ENCODE data around the gene CCDC85B. TPM values are rescaled to one million over a fixed set of nuclear protein-coding genes. Genes with fewer than 3 reads are reported as not detected.
A peak's percentile ranks its signal among the peaks of the same experiment; 100 is the strongest.

The CCDC85B gene
- polyA plus RNA-seq, 1 donor = 22.2 TPM

DNA sequence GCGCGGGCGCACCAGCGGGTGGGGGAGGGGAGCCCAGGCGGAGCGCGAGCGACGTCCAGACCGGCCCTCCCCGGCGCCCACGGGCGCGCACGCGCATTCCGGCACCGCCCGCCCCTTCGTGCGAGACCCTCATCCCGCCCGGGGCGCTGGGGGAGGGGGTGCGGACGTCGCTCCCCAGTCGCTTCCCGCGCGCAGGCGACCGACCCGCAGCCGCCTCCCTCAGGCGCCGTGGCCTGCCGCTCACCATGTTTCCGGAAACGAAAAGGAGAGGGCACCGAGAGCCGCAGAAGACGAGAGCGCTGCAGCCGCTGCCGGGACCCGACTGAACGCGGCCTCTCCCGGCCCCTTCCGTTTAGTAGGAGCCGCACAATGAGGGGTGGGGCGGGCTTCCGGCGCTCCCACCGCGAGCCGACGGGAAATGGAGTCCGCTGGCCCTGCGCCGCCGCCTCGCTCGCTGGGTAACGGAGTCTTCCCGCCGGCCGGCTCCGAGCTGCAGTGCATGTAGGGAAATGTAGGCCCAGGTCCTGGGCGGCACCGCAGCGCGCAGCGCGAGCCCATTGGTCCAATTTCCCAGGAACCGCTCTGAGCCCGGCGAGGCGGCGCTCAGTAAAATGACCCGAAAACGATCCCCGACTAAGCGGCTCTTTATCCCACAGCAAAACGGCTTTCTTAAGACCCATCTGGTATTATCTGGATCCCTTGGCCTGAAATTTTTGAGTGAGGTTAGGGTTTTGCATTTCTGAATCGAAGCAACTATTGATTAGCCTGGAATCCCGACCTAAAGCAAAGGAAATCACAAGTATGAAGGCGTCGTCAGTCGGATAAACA is 32.4 kb upstream of the CCDC85B start, which contains the start of gene CFL1:
Gene CFL1, minus strand, starts transcription at position 328 of the 828 bp plus-strand sequence. Its CDS starts 81 bp downstream, at position 247.
- DNase-seq = peak; percentile 99

DNA sequence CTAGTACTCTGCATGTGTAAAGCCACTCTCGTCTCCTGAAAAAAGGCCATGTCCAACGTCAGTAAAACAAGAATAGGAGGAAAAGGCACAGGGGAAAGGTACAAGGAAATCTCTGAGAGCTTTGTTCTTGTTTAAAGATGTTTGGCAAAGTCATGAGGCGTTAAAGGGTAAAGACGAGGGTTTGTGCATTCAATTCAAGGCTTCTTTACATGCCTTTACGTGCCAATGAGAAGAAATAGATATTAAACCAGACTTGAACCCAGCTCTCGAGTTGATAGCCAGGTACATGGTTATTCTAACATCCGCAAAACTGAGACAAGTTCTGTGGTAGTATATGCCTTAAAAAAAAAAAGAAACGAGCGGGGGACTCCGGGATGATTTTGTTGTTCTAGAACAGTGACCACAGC is 31.8 kb upstream of the CCDC85B start:
- no peak for DNase-seq

DNA sequence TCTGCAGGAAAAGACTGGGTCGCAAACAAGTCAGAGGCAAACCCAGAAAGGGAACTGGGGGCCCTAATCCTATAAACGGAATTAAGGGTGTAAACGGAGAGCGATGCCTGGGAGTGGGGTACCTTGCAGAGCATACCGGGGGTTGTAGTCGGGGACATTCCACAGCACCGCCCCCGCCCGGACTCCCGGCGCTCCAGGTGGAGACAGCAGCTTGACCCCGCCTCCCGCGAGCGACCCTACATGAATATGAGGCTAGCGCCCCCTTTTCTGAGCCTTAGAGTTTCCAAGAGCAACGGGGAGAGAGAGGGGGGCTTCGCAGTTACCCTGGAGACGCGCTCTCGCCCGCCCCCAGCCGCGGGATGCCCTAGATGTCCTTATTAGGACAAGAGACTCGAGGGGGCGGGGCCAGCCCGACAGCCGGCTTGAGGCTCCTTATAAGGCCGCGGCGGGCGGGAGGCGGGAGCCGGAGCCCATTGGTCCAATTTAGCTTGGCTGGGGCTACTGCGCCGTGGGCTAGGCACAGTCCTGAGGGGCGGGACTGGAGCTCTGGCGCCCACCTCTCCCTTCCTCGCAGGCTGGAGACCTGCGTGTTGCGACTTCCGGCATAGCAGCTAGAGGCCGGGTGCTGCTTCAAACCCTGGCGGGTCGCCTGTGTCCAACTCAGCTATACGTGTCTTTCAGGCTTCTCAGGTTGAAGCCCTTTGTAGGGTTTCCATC is 31.2 kb upstream of the CCDC85B start:
- peak; percentile 95 for DNase-seq

DNA sequence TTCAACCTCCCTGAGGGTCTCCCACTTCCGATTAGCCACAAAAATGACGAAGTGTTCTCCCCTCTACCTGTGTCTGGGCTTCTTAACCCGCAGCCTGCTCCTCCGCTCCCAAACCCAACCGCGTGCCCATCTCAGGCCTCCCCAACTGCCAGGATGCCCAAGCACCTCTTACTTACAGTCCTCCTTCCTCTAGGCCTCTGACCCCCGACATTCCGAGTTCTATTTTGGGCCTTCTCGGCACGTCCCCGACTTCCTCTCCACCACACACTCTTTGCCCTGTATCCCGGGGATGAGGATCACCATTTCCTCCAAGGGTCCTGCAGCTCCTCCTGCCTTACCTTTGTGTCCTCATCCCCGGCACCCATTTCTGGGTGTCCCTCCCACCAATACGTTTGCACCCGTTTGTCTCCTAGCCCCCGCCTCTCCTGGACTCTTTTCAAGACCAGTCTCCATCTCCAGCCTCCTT is 30.6 kb upstream of the CCDC85B start:
- no peak for DNase-seq

DNA sequence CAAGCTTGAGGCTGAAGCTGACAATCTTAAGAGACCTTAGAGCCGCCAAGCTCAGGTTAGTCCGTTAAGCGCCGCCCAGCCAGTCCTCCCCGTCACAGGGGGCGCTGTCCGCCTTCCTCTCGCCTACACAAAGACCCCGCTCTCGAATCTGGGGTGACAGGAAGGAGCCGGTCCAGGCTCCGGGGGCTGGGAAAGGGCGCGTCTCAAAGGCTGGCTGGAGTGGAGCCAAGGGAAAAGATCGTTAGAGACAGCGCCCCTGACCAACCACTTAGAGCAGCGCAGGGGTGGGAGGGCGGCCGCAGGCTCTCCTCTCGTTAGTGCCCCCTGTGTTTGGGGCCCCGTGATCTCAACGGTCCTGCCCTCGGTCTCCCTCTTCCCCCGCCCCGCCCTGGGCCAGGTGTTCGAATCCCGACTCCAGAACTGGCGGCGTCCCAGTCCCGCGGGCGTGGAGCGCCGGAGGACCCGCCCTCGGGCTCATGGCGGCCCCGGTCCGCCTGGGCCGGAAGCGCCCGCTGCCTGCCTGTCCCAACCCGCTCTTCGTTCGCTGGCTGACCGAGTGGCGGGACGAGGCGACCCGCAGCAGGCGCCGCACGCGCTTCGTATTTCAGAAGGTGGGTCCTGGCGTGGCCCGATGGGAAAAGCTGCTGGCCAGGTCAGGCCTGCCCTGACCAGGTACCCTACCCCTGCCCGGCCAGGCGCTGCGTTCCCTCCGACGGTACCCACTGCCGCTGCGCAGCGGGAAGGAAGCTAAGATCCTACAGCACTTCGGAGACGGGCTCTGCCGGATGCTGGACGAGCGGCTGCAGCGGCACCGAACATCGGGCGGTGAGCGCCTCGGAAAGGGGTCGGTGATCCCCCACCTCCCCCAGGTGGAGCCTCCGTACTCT is 30.0 kb upstream of the CCDC85B start, which contains the start of gene MUS81:
Gene MUS81, plus strand, starts transcription at position 156 of the 887 bp plus-strand sequence. Its CDS starts 321 bp downstream, at position 477.
- peak; percentile 94 for DNase-seq

DNA sequence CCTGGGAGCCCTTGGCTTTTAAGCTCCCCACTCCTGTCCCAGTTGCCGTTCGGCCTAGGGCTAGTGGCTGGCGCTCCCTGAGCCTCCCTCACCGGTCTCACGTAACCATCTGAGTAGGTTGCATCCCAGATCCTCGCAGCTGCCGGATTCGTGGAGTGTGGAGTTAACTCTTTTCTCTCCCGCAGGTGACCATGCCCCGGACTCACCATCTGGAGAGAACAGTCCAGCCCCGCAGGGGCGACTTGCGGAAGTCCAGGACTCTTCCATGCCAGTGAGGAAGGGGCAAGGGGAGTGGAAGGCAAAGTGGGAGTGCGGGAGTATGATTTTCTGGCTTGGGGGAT is 29.3 kb upstream of the CCDC85B start:
- DNase-seq = no peak

DNA sequence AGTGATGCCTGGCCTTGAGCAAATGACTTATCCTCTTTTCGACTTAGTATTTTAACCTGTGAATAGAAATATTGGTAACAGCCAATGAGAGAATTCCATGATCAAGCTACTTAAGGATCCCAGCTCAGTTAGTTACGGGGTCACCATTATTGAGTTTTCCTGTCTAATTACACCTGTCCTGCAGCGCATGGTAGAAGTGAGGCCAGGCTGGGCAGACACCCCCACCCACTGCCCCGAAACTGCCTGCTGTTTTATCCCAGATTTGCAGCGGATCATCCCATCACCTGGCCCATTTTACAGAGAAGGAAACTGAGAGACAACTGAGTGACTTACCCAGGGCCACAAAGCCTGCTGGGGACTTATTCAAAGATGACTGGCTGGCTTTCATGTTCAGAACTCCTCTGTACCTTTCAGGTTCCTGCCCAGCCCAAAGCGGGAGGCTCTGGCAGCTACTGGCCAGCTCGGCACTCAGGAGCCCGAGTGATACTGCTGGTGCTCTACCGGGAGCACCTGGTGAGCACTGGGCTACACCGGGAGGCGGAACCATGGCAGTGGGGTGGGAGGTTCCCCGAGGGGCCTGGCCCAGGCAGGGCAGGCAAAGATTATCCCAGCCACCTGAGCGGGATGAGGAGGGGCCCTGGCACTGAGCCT is 28.8 kb upstream of the CCDC85B start:
- DNase-seq = no peak

DNA sequence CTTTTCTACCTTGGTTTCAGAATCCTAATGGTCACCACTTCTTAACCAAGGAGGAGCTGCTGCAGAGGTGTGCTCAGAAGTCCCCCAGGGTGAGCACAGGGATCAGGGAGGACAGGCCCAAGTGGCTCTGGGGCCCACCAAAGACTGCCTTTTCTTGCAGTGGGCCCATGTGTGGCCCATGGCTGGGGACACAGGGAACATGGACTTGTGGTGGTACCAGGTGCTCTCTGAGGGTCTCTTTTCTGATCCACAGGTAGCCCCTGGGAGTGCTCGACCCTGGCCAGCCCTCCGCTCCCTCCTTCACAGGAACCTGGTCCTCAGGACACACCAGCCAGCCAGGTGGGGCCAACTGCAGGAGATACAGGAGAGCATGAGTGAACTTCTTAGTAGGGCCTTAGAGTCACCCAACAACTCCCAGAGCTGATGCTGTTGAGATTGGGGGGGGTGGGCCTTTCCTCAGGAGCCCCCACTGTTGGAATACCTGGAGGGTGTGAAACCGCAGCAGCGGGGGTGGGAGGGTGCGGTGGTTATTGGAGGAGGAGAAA is 28.2 kb upstream of the CCDC85B start:
- DNase-seq = no peak

DNA sequence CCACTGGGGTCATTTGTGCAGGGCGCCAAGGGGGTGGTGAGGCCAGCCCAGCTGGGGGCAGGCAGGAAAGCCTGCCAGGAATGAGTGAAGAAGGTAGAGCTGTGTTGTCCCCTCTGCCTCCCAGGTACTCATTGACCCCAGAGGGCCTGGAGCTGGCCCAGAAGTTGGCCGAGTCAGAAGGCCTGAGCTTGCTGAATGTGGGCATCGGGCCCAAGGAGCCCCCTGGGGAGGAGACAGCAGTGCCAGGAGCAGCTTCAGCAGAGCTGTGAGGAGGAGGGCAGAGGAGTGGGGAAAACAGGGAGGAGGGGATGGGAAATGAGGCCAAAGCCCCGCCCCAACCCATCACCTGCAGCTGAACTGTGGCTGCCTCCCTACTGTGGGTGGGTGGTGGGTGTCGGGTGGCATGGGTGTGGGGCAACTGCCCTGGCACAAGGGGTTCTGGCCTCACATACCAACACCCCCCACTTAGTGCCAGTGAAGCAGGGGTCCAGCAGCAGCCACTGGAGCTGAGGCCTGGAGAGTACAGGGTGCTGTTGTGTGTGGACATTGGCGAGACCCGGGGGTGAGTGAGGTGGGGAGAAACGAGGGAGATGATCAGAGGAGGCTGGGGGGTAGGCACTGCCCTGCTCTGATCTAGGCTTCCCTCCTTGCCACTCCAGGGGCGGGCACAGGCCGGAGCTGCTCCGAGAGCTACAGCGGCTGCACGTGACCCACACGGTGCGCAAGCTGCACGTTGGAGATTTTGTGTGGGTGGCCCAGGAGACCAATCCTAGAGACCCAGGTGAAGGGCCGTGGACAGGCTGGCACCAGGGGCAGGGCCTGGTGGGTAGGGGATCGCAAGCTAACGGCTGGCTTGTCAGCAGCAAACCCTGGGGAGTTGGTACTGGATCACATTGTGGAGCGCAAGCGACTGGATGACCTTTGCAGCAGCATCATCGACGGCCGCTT is 27.3 kb upstream of the CCDC85B start:
- no peak for DNase-seq

DNA sequence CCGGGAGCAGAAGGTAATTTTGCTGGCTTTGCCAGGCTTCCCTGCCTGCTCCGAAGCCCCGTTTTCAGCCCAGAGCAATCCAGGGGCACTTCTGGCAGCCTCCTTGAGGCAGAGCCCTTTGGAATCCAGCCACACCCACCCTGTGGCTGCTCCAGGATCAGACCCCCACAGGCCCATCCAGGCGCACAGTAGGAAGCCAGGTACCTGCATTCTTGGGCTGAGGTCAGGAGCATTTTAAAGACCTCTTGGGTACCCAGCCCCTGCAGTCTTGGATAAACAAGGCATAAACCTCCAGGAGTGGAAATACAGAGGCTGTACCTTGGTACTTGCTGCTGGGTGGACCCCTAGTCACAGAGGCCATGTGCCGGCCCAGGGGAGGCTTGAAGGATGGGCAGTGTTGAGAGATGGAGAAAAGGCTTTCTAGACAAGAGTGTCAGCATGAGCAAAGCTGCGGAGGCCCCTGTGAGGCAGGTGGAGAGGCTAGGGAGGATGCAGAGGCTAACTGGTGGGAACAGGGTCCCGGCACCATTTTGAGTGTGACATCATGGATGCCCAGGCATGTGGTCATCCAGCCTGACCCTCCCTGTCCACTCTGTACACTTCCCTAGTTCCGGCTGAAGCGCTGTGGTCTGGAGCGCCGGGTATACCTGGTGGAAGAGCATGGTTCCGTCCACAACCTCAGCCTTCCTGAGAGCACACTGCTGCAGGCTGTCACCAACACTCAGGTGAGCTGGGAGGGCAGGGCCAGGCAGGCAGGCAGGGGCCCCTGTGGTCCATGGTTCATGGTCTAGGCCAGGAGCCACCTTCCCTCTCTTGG is 26.4 kb upstream of the CCDC85B start:
- DNase-seq = no peak

DNA sequence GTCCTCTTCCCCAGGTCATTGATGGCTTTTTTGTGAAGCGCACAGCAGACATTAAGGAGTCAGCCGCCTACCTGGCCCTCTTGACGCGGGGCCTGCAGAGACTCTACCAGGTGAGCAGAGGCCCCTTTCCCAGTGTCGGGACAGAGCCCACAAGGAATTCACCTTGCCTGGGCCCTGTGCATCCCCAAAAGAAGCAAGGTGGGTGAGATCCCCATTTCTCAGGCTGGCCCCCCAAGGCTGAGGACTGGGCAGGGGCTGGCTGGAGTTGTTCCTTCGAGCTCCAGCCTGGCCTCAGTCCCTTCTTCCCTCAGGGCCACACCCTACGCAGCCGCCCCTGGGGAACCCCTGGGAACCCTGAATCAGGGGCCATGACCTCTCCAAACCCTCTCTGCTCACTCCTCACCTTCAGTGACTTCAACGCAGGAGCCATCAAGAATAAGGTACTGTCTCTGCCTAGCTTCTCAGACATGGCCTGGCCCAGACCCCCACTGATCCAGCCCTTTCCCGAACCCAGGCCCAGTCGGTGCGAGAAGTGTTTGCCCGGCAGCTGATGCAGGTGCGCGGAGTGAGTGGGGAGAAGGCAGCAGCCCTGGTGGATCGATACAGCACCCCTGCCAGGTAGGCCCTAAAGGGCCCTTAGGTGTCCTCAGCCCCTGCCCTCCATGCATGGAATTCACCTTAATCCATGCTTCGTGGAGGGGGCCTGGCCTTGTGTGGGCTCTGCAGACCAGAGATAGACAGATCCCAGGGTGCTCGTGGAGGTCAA is 25.6 kb upstream of the CCDC85B start:
- DNase-seq = no peak

DNA sequence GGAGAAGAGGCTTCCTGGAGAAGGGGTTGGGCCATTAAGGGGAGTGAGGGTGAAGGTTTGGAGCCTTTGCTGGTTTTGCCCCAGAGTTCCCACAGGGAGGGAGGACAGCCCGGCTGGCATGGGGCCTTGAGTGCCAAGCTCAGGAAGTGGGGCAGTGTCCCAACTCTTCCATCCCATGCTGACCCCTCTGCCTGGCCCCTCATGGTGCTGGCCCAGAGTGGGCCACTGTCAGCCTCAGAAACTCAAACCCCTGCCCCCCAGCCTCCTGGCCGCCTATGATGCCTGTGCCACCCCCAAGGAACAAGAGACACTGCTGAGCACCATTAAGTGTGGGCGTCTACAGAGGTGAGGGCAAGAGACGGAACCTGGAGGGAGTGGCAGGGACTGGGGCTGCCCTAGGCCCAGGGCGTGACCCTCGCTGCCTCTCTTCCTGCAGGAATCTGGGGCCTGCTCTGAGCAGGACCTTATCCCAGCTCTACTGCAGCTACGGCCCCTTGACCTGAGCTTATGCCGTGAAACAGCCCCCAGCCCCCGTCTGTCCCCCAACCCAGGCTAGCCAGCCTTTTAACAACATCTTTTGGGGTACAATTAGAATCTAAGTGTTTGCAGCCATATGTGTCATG is 24.8 kb upstream of the CCDC85B start:
- no peak for DNase-seq

DNA sequence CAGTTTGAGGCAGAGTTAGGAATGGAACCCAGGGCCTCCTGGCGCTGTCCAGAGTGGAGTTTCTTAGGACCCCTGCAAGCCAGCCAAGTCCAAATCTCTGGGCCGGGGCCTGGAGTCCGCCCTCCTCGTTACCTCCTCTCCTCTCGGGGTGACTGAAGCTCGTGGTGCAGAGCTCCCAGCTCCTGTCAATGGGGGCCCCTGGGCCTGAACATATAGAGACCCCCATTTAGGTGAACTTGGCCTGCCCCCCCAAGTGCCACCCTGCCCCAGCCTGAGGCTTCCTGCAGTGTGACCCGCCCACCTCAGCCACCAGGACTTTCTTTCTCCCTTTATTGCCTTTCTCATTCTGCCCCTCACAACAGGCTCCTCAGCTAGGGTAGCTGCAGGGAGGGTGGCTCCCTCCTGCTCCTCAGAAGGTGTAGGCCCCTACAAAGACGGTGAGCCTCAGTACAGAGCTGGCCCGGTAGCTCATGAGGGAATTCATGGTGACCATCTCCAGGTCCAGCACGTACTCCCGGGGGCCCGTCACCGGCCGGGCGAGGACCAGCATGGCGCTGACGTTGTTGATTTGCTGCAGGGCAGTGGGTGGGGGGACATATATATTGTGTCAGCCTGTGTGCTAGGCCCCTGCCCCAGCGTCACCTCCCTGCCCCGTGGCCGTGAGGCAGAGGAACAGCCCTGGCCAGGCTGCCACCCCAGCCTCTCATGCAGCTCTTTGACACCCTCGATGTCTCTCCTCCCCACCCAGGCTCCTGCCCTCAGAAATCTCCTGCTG is 23.8 kb upstream of the CCDC85B start:
- DNase-seq = no peak

DNA sequence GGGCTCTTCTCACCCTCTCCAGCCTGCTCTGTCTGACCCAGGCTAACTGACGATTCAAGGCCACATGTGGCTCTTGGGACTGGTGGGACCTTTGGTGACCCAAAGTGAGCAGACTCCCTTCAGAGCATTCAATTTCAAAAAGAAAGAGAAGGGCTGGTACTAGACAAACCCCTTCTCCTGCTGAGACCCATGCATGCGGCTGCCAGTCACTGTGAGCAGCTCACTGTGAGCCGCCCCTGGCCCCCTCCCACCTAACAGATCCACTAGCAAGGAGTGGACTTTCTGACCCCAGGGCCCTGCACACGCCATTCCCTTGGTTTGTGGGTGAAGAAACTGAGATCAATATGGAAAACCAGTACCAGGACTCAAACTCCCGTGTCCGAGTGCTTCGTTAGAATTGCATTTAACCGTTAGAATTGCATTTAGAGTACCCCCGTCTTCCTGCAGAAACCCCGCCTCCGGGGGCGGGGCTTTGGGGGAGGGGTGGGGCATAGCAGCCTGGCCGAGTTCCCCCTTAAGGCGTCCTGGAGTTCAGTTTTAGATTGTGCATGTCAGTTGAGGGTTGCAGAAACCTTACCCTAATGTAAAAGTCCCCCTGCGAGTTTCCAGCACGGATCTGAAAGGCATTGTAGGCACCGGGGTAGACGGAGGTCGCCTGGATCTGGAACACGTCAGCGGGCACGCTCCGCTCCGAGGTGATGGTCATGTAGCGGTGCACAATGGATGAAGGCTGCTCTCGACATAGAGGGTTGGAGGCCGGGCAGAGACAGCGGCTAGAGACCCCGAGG is 23.0 kb upstream of the CCDC85B start:
- no peak for DNase-seq

DNA sequence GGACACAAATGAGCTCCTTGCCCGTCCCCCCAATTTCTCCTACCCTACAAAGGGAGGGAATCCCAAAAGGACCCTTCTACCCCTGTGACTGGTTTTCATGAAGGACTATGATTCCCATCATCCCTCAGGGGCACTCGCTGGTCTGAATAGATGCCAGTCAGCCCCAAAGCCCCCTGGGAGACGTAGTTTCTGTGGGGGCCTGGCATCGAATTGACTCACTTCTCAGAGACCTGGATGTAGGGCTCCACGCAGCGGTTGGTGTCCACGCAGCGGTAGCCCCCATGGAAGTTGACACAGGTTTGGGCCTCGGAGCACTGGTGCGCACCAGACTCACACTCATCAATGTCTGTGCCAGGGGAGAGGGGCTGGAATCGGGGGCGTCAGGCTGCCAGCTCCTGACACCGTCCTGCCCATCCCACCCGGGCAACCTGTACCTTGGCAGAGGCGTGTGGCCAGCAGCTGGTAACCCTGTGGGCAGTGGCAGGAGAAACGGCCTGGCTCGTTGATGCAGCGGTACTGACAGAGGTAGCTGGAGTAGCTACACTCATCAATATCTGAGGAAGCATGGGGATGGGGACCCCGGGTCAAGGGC is 22.3 kb upstream of the CCDC85B start:
- no peak for DNase-seq

DNA sequence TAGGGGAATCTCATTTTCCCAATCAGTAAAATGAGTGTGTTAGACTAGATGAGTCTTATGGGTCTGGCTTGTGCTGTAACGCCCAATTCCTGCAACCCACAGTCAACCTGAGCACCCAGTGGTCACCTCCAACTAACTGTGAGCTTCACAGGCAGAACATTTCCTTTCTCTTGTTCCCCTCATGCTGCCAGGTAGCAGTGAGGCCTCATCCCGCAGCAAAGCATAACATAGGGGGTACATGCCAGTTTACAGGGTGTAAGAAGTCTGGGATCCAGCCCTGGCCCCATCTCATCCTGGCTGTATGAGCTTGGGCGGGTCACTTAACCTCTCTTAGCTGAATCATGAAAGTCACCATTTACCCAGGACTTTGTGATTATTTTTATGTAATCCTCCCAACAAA is 21.6 kb upstream of the CCDC85B start:
- DNase-seq = no peak

Measured in hindlimb muscle (tissue), 1 donor.